PC-9 (cell line): ENCODE measurements around the gene NPBWR2.

Experiments used
- EZH2 ChIP-seq: fragments of 200-600 bp; sonication (generic); IDR thresholded peaks from 2 replicates; pipeline ENCODE4 v1.8.0; 2017; ENCODE audit warnings: antibody characterized with exemption, low read depth
- TF ChIP-seq, protein P1 (sequence below): fragments of 200-600 bp; sonication (generic); conservative IDR thresholded peaks from 2 replicates; pipeline ENCODE4 v1.6.1; 2017; ENCODE audit warnings: mixed run types, antibody characterized with exemption, mild to moderate bottlenecking, moderate library complexity

GRCh38 chr20:64107736-64108457, 532 bp upstream of the NPBWR2 start:
- TF ChIP-seq, protein P1, sequence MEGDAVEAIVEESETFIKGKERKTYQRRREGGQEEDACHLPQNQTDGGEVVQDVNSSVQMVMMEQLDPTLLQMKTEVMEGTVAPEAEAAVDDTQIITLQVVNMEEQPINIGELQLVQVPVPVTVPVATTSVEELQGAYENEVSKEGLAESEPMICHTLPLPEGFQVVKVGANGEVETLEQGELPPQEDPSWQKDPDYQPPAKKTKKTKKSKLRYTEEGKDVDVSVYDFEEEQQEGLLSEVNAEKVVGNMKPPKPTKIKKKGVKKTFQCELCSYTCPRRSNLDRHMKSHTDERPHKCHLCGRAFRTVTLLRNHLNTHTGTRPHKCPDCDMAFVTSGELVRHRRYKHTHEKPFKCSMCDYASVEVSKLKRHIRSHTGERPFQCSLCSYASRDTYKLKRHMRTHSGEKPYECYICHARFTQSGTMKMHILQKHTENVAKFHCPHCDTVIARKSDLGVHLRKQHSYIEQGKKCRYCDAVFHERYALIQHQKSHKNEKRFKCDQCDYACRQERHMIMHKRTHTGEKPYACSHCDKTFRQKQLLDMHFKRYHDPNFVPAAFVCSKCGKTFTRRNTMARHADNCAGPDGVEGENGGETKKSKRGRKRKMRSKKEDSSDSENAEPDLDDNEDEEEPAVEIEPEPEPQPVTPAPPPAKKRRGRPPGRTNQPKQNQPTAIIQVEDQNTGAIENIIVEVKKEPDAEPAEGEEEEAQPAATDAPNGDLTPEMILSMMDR, result no peak
- no peak for TF ChIP-seq EZH2
